Pancreas (tissue), 10 donors: ENCODE data around the gene FAM124A. TPM values are rescaled to one million over a fixed set of nuclear protein-coding genes. Genes with fewer than 3 reads are reported as not detected.

Experiments
- ATAC-seq, 4 donors: fragments of 200-7000 bp; cut with Tn5 transposase; one replicate each; pipeline versions ENCODE4 v1.8.0 to v1.9.1; 2020; ENCODE audit warnings: mild to moderate bottlenecking in 4 of 4, moderate library complexity in 4 of 4
- DNase-seq, 6 donors: peaks; one replicate each; pipeline ENCODE4 v3.0.0-alpha.2; 2020
- FAIRE-seq: peaks from 2 replicates; lab custom pipeline; 2012; peaks lifted over from hg19 to GRCh38; lab: Jason Lieb, UNC
- H3K27ac ChIP-seq, 4 donors: fragments of 200-600 bp; sonication (generic); 1 replicate in 3 of 4; 2 replicates in 1 of 4; pipeline versions ENCODE4 v1.5.0 to v1.8.0; 2020
- H3K27me3 ChIP-seq, 4 donors: fragments of 200-600 bp; one replicate each; pipeline ENCODE4 v1.8.0; 2021
- H3K36me3 ChIP-seq, 3 donors: fragments of 200-600 bp; sonication (generic) in 1 of 3; one replicate each; pipeline versions ENCODE4 v1.5.0 to v1.8.0; 2020 to 2021
- H3K4me1 ChIP-seq, 3 donors: fragments of 200-600 bp; one replicate each; pipeline ENCODE4 v1.8.0; 2021
- H3K4me3 ChIP-seq, 4 donors: fragments of 200-600 bp; sonication (generic) in 2 of 4; one replicate each; pipeline versions ENCODE4 v1.5.0 to v1.8.0; 2020 to 2021
- H3K9me3 ChIP-seq, 4 donors: fragments of 200-600 bp; one replicate each; pipeline ENCODE4 v1.8.0; 2021
- CTCF ChIP-seq, 4 donors: fragments of 200-600 bp; sonication (generic) in 3 of 4; IDR thresholded peaks; one replicate each; pipeline versions ENCODE4 v1.5.0 to v1.8.0; 2021; ENCODE audit warnings: antibody characterized with exemption in 4 of 4
- WGBS, 2 donors: extraction: QIAGEN DNeasy Blood & Tissue Kit; methylation state at CpG; one replicate each; pipeline ENCODE4 v1.1.7; 2013; 5-methylcytosine and 5-hydroxymethylcytosine counted together
- intact Hi-C, 3 donors: fragments of 100-400 bp; cut with DNase I; formaldehyde crosslinking; loops; one replicate each; pipeline versions ENCODE4 v1.11.1 to v1.14.2; 2022
- polyA plus RNA-seq, 2 donors: library from polyadenylated mRNA; stranded (reverse); fragments of 200-250 nt; gene quantifications; one replicate each; pipeline ENCODE4 v1.2.3, GENCODE V29; 2013
- total RNA-seq, 6 donors: library from RNA; stranded (reverse); fragmentation: NEBNext Ultra II Directional in 4 of 6; extraction: Animal tissue kit (Norgen Biotek cat#: 25700) in 4 of 6; gene quantifications; one replicate each; pipeline versions ENCODE4 v1.2.1 to v1.2.4, GENCODE V29; 2021 to 2023
- donor health status: healthy with polysubstance abuse.
- donor health status: DM: no; HTN: no; CAD: no; lungs with moderate emphysema.
- donor health status: DM: no; HTN: no; CAD: no.
- donor health status: control.
- donor health status: control.
- donor health status: Bipolar disorder and iron deficiency.
- donor health status: DM: yes; HTN: yes; CAD: no.
- donor health status: DM: no; HTN: no; CAD: no.
- donor health status: DM: no; HTN: no; CAD: no.
- donor health status: DM: yes; HTN: yes; CAD: no.

The FAM124A gene
- total and polyA plus RNA-seq, 8 donors = 0.47 to 1.6 (median 0.77) TPM

GRCh38 chr13:51262501-51263211 is 40.5 kb downstream of the FAM124A start:
- no peaks in the 10 kb centered on the region for H3K9me3 ChIP-seq
- peak in 1 of 4 donors; percentile 22 for ATAC-seq
- intact Hi-C loops = no loop called here
- 84 to 87% methylated on average over 8 of the region's 8 CpGs for WGBS, 2 donors
- H3K36me3 ChIP-seq = no peaks in the 10 kb centered on the region
- H3K27me3 ChIP-seq = no peaks in the 10 kb centered on the region
- no peaks in the 10 kb centered on the region for H3K4me1 ChIP-seq
- H3K4me3 ChIP-seq = no peak overlapping the region
- no peak for DNase-seq
- FAIRE-seq = no peak
- TF ChIP-seq CTCF (IDR thresholded peaks at IDR 0.05) = no peak
- no peak overlapping the region for H3K27ac ChIP-seq

GRCh38 chr13:51266642-51267041 is 44.4 kb downstream of the FAM124A start:
- ATAC-seq (no peak), FAIRE-seq (no peak), DNase-seq (no peak)
- H3K9me3 ChIP-seq = no peaks in the 10 kb centered on the region
- no peak overlapping the region for H3K4me3 ChIP-seq
- intact Hi-C loops = no loop called here
- 76 to 90% methylated on average over 1 of the region's 1 CpG for WGBS, 2 donors
- no peak for TF ChIP-seq CTCF (IDR thresholded peaks at IDR 0.05)
- H3K27ac ChIP-seq = no peak overlapping the region
- H3K27me3 ChIP-seq = no peaks in the 10 kb centered on the region
- H3K4me1 ChIP-seq = no peaks in the 10 kb centered on the region
- no peaks in the 10 kb centered on the region for H3K36me3 ChIP-seq

GRCh38 chr13:51267622-51268021 is 45.4 kb downstream of the FAM124A start:
- Histone ChIP-seq H3K27me3 (no peaks in the 10 kb centered on the region), H3K27ac (no peak overlapping the region), H3K4me3 (no peak overlapping the region), H3K9me3 (no peaks in the 10 kb centered on the region), H3K4me1 (no peaks in the 10 kb centered on the region), H3K36me3 (no peaks in the 10 kb centered on the region)
- no peak for FAIRE-seq
- WGBS, 2 donors = 91 to 94% methylated on average over 6 of the region's 6 CpGs
- no peak for TF ChIP-seq CTCF (IDR thresholded peaks at IDR 0.05)
- intact Hi-C loops = no loop called here
- DNase-seq = no peak
- no peak for ATAC-seq

GRCh38 chr13:51269039-51269438 is 46.8 kb downstream of the FAM124A start:
- H3K4me1 ChIP-seq = no peaks in the 10 kb centered on the region
- no peak overlapping the region for H3K4me3 ChIP-seq
- intact Hi-C loops = no loop called here
- H3K27me3 ChIP-seq = no peaks in the 10 kb centered on the region
- TF ChIP-seq CTCF (IDR thresholded peaks at IDR 0.05) = no peak
- H3K9me3 ChIP-seq = no peaks in the 10 kb centered on the region
- H3K36me3 ChIP-seq = no peaks in the 10 kb centered on the region
- ATAC-seq = no peak
- no peak for FAIRE-seq
- H3K27ac ChIP-seq = no peak overlapping the region
- no peak for DNase-seq

GRCh38 chr13:51270623-51271415 is 48.6 kb downstream of the FAM124A start:
- WGBS, 2 donors = 90 to 93% methylated on average over 7 of the region's 7 CpGs
- ATAC-seq (no peak), DNase-seq (no peak), FAIRE-seq (no peak)
- TF ChIP-seq CTCF (IDR thresholded peaks at IDR 0.05) = no peak
- intact Hi-C loops = no loop called here
- Histone ChIP-seq H3K36me3 (no peaks in the 10 kb centered on the region), H3K27ac (no peak overlapping the region), H3K9me3 (no peaks in the 10 kb centered on the region), H3K27me3 (no peaks in the 10 kb centered on the region), H3K4me3 (no peak overlapping the region), H3K4me1 (no peaks in the 10 kb centered on the region)
